Activated B cell treated with CpG ODN at 0.5 μM for 24 hours (primary cell): Measurements from ENCODE around the gene SCAMP4. TPM values are rescaled to one million over a fixed set of nuclear protein-coding genes. Genes with fewer than 3 reads are reported as not detected.
A peak's percentile ranks its signal among the peaks of the same experiment; 100 is the strongest.

Experiments
- ATAC-seq: fragments of 200-7000 bp; cut with Tn5 transposase; one replicate; pipeline ENCODE4 v1.10.0; 2021; ENCODE audit warnings: low read depth, mild to moderate bottlenecking, moderate library complexity
- CTCF ChIA-PET: fragments of 350-600 bp; sonication (Branson Sonifier 250); formaldehyde crosslinking; loops from one replicate; lab custom pipeline; 2021; ENCODE audit warnings: antibody characterized with exemption; lab: Charles Lee
- POLR2A ChIA-PET: fragments of 350-600 bp; sonication (Branson Sonifier 250); formaldehyde crosslinking; loops from one replicate; lab custom pipeline; 2021; ENCODE audit warnings: antibody characterized with exemption; lab: Charles Lee
- DNase-seq: peaks from one replicate; pipeline ENCODE4 v3.0.0; 2022
- H3K27ac Mint-ChIP-seq: one replicate; pipeline ENCODE4 v1.8.0; 2020; ENCODE audit warnings: mixed read lengths
- H3K27me3 Mint-ChIP-seq: one replicate; pipeline ENCODE4 v1.8.0; 2021; ENCODE audit warnings: mixed read lengths
- H3K36me3 Mint-ChIP-seq: one replicate; pipeline ENCODE4 v1.8.0; 2021; ENCODE audit warnings: low read depth, mixed read lengths
- H3K4me1 Mint-ChIP-seq: one replicate; pipeline ENCODE4 v1.8.0; 2021; ENCODE audit warnings: mixed read lengths
- H3K4me3 Mint-ChIP-seq: one replicate; pipeline ENCODE4 v1.8.0; 2020; ENCODE audit warnings: mild to moderate bottlenecking, mixed read lengths
- H3K9me3 Mint-ChIP-seq: one replicate; pipeline ENCODE4 v1.8.0; 2020; ENCODE audit warnings: mixed read lengths
- intact Hi-C: fragments of 100-400 bp; cut with micrococcal nuclease; formaldehyde crosslinking; loops from one replicate; pipeline ENCODE4 v1.15.1; 2024
- total RNA-seq: library from RNA; stranded (reverse); gene quantifications from 2 replicates; pipeline ENCODE4 v1.2.3, GENCODE V29; 2022
- TF ChIP-seq, protein P1 (sequence below): fragments of 200-600 bp; IDR thresholded peaks from one replicate; pipeline ENCODE4 v1.8.0; 2022; ENCODE audit warnings: antibody characterized with exemption, mild to moderate bottlenecking

Gene SCAMP4
- total RNA-seq, 1 donor from 2014 or later: 59.7 TPM

DNA sequence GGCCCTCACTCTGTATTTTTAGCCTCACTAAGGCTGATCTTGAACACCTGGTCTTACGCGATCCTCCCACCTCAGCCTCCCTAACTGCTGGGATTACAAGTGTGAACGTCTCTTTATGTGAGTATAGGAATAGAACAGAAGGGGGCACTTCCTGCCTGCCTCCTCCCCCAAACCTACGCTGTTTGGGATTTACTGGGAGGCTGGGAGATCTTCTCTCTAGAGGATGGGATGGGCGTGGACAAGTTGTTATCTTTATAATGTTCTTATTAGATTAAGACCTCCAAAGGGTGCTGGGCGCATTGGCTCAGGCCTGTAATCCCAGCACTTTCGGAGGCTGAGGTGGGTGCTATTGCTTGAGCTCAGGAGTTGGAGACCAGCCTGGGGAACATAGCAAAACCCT is 32.9 kb downstream of the SCAMP4 start:
- POLR2A ChIA-PET: interaction anchor here (1.4 kb wide), 1 partner anchor 104 kb away, joined by 8 read pairs; no protein-coding TSS in a partner anchor
- CTCF ChIA-PET: no interaction called here

DNA sequence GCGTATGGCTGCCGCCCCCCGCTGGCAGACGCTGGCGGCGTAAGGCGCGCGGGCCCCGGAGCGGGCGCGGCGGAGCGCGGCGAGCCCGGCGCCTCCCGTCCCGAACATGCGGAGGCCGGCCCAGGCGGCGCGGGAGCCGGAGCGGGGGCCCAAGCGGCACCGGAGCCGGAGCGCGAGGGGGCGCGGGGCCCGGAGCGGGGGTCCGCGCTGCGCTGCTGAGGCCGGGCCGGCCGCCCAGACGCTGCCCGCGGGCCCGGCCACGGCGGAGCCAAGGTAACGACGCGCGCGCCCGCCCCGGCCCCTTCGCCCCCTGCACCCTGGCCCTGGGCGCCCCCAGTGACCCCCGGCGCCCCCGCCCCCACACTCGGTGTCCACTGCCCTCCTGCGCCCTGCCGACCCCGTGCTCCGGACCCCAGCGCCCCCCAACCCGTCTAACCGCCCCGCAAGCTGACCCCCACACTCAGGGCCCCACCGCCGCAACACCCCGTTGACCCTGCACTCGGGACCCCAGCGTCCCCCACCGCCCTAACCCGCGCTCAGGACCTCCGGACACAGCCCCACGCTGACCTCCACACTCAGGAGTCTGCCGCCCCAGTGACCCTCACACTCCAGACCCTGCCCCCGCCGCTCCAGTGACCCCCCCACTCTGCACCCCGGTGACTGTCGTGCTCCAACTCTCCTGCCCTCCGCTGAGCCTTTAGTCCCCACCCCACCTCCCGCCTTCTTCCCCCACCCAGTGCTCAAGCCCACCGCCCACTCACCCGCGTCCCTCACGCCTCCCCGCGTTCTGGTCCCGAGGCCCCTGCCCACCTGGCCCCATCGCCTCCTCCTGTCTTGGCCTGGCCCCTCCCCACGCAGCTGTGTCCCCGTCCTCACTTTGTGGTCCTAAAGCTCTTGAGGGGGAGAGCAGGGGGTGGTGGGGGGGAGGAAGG is 36.2 kb downstream of the SCAMP4 start, which contains the start of gene CSNK1G2:
TSS of gene CSNK1G2 (plus strand) at position 27 of the 932 bp plus-strand sequence. CDS start 28,601 bp downstream, outside the sequence.
- Mint-ChIP-seq H3K27me3 (no peaks in the 10 kb centered on the region), H3K27ac (peak within 1 kb of the TSS; percentile 99), H3K4me3 (peak within 1 kb of the TSS; percentile 94), H3K36me3 (peaks cover 14% of the 10 kb centered on the region), H3K9me3 (no peaks in the 10 kb centered on the region), H3K4me1 (peaks cover 42% of the 10 kb centered on the region)
- DNase-seq: no peak
- intact Hi-C loops: loop anchor here (1.0 to 2.0 kb wide), 7 partner anchors 37 to 149 kb away; partner anchors contain the start of genes BTBD2 and MKNK2
- TF ChIP-seq, protein P1, sequence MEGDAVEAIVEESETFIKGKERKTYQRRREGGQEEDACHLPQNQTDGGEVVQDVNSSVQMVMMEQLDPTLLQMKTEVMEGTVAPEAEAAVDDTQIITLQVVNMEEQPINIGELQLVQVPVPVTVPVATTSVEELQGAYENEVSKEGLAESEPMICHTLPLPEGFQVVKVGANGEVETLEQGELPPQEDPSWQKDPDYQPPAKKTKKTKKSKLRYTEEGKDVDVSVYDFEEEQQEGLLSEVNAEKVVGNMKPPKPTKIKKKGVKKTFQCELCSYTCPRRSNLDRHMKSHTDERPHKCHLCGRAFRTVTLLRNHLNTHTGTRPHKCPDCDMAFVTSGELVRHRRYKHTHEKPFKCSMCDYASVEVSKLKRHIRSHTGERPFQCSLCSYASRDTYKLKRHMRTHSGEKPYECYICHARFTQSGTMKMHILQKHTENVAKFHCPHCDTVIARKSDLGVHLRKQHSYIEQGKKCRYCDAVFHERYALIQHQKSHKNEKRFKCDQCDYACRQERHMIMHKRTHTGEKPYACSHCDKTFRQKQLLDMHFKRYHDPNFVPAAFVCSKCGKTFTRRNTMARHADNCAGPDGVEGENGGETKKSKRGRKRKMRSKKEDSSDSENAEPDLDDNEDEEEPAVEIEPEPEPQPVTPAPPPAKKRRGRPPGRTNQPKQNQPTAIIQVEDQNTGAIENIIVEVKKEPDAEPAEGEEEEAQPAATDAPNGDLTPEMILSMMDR: no peak
- CTCF ChIA-PET: interaction anchor here (0.7 kb wide), 1 partner anchor 101 kb away, joined by 3 read pairs; no protein-coding TSS in a partner anchor
- POLR2A ChIA-PET: interaction anchor here (0.5 to 2.2 kb wide), 22 partner anchors 8 to 802 kb away, joined by 3 to 15 read pairs (median 5); partner anchors contain the start of genes ABHD17A and AP3D1
- peak; percentile 1 for ATAC-seq

More for the DNA sequence above, 32.9 kb downstream of the SCAMP4 start:
- H3K27ac Mint-ChIP-seq: no peak overlapping the region
- peaks cover 5% of the 10 kb centered on the region for H3K9me3 Mint-ChIP-seq
- no peak for DNase-seq
- peaks cover 44% of the 10 kb centered on the region for H3K4me1 Mint-ChIP-seq
- H3K36me3 Mint-ChIP-seq: peaks cover 14% of the 10 kb centered on the region
- H3K27me3 Mint-ChIP-seq: no peaks in the 10 kb centered on the region
- TF ChIP-seq, protein P1: no peak
- intact Hi-C loops: no loop called here
- no peak overlapping the region for H3K4me3 Mint-ChIP-seq
- ATAC-seq: no peak

DNA sequence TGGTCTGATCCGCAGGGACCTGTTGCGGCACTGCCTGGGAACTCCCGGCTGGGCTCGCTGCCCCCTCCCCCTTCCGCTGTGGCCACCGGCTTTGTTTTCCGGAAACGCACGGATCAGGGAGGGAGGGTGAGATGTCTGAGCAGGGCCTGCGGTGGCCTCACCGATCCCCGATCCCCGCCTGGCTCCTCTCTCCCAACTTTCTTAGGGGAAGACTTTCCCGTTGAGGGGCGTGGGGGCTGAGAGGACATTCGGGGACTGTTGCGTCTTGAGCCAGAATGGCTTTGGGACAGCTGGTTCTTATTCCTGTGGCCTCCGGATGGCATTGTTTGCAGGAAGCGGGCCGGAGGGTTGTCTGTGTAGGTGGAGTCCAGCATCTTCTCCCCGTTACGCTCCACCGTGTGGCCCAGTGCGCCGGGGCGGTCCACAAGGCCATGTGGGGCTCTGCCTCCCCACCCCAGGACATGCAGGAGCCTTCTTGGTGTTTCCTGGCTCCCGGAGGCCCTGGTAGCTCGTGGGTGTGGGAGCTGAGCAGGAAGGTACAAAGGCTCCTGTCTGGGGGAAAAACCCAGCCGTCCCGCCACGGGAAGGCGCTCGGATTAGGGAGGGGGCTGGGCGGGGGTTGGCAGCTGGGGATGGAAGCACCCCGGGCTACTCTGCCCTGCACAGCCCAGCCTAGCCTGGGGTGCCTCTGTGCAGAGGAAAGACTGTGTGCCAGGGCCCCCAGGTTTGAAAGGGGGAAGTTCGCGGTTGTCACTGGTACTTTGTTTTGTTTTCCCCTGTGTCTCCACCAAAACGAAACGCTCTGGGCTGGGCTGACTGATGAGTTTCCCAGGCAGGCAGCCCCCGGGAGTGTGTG is 37.1 kb downstream of the SCAMP4 start:
- peak; percentile 53 for ATAC-seq
- peaks cover 10% of the 10 kb centered on the region for H3K36me3 Mint-ChIP-seq
- H3K4me1 Mint-ChIP-seq: peaks cover 46% of the 10 kb centered on the region
- H3K27ac Mint-ChIP-seq: peak overlapping the region; percentile 96
- peak; percentile 69 for DNase-seq
- POLR2A ChIA-PET: interaction anchor here (0.5 to 2.2 kb wide), 31 partner anchors 9 to 1411 kb away, joined by 3 to 15 read pairs (median 4); partner anchors contain the start of genes ABHD17A and AP3D1
- intact Hi-C loops: loop anchor here (1.0 to 2.0 kb wide), 6 partner anchors 38 to 148 kb away; partner anchors contain the start of gene BTBD2
- H3K9me3 Mint-ChIP-seq: no peaks in the 10 kb centered on the region
- no peaks in the 10 kb centered on the region for H3K27me3 Mint-ChIP-seq
- CTCF ChIA-PET: interaction anchor here (0.7 to 1.0 kb wide), 2 partner anchors 77 to 100 kb away, joined by 3 read pairs; no protein-coding TSS in a partner anchor
- TF ChIP-seq, protein P1: no peak
- H3K4me3 Mint-ChIP-seq: peak overlapping the region; percentile 91

DNA sequence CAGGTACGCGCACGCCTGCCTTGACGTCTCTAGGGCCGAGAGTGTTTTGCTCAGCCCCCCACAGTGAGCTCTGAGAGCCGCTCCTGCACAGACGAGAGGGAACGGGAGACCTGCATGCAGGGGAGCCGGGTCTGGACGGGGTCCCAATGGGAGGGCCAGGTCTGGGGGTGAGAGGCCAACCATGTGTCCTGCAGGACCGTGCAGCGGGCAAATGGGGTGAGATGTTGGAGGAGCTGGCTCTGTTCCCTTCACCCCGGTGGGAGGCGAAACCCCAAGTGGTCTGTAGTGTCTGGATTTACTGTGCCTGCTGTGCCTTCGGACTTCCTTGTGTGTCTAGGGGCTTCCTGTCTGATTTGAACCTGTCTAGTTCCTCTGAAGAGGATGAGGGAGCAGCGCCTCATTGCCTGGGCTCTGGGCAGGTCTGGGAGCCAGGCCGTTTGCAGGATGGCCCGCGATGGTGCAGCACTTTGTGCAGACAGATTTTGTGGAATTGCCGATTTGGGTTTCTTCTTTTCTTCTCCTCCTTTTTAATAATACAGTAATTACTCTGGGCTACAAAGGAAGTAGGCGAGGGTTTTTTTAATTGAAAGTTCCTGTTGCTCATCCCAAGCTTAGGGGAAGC is 37.8 kb downstream of the SCAMP4 start:
- no peaks in the 10 kb centered on the region for H3K27me3 Mint-ChIP-seq
- intact Hi-C loops: loop anchor here (1.0 to 2.0 kb wide), 6 partner anchors 39 to 147 kb away; partner anchors contain the start of gene BTBD2
- H3K4me3 Mint-ChIP-seq: peak overlapping the region; percentile 91
- DNase-seq (no peak), ATAC-seq (no peak)
- ChIA-PET CTCF (interaction anchor here (1.0 to 1.6 kb wide), 3 partner anchors 13 to 78 kb away, joined by 3 to 5 read pairs (median 4); no protein-coding TSS in a partner anchor), POLR2A (interaction anchor here (0.6 to 2.2 kb wide), 18 partner anchors 10 to 1412 kb away, joined by 3 to 15 read pairs (median 4); partner anchors contain the start of genes ABHD17A and AP3D1)
- peaks cover 46% of the 10 kb centered on the region for H3K4me1 Mint-ChIP-seq
- H3K9me3 Mint-ChIP-seq: no peaks in the 10 kb centered on the region
- peak overlapping the region; percentile 96 for H3K27ac Mint-ChIP-seq
- TF ChIP-seq, protein P1: no peak
- H3K36me3 Mint-ChIP-seq: peaks cover 10% of the 10 kb centered on the region
